ENCODE measurements around the gene VASN. TPM values are rescaled to one million over a fixed set of nuclear protein-coding genes. Genes with fewer than 3 reads are reported as not detected.
A peak's percentile ranks its signal among the peaks of the same experiment; 100 is the strongest.

VASN gene
- total RNA-seq, 6 experiments from 2014 or later, result 92.0 to 131 (median 103) TPM

- peaks cover 7% of the 10 kb centered on the region for H3K27me3 Mint-ChIP-seq (ENCODE audit: insufficient read depth)
- H3K36me3 Mint-ChIP-seq (ENCODE audit: low read depth), result no peaks in the 10 kb centered on the region; the same call in 1 of the 2 replicates
- peak overlapping the region; percentile 60 for H3K4me3 Mint-ChIP-seq
- no peak for DNase-seq
- TF ChIP-seq CTCF (IDR thresholded peaks at IDR 0.05), result peak; percentile 53
- peak overlapping the region; percentile 98 for H3K27ac Mint-ChIP-seq
- no peaks in the 10 kb centered on the region for H3K9me3 Mint-ChIP-seq
- H3K4me1 Mint-ChIP-seq (ENCODE audit: low read depth), result peaks cover 49% of the 10 kb centered on the region
Measured at GRCh38 chr16:4377573-4378154, 6.0 kb downstream of the VASN start.

GRCh38 chr16:4378161-4378666 is 6.6 kb downstream of the VASN start:
- H3K4me1 Mint-ChIP-seq (ENCODE audit: low read depth), result peaks cover 53% of the 10 kb centered on the region
- peak overlapping the region; percentile 60 for H3K4me3 Mint-ChIP-seq

GRCh38 chr16:4378999-4379690 is 7.5 kb downstream of the VASN start:
- no peaks in the 10 kb centered on the region for H3K9me3 Mint-ChIP-seq
- peak overlapping the region; percentile 98; the same call in 1 of the 2 replicates for H3K27ac Mint-ChIP-seq
- peaks cover 9% of the 10 kb centered on the region for H3K27me3 Mint-ChIP-seq (ENCODE audit: insufficient read depth)
- no peak for DNase-seq
- H3K4me3 Mint-ChIP-seq, result no peak overlapping the region
- H3K4me1 Mint-ChIP-seq (ENCODE audit: low read depth), result peaks cover 60% of the 10 kb centered on the region
- H3K36me3 Mint-ChIP-seq (ENCODE audit: low read depth), result no peaks in the 10 kb centered on the region; the same call in 1 of the 2 replicates
- TF ChIP-seq CTCF (IDR thresholded peaks at IDR 0.05), result no peak

More at GRCh38 chr16:4378161-4378666, 6.6 kb downstream of the VASN start:
- TF ChIP-seq CTCF (IDR thresholded peaks at IDR 0.05), result no peak
- DNase-seq, result no peak
- peak overlapping the region; percentile 98 for H3K27ac Mint-ChIP-seq
- peaks cover 6% of the 10 kb centered on the region for H3K27me3 Mint-ChIP-seq (ENCODE audit: insufficient read depth)
- H3K9me3 Mint-ChIP-seq, result no peaks in the 10 kb centered on the region
- no peaks in the 10 kb centered on the region; the same call in 1 of the 2 replicates for H3K36me3 Mint-ChIP-seq (ENCODE audit: low read depth)

- H3K4me3 Mint-ChIP-seq, result no peak overlapping the region
- DNase-seq, result no peak
- peaks cover 63% of the 10 kb centered on the region for H3K4me1 Mint-ChIP-seq (ENCODE audit: low read depth)
- H3K9me3 Mint-ChIP-seq, result no peaks in the 10 kb centered on the region
- H3K27me3 Mint-ChIP-seq (ENCODE audit: insufficient read depth), result peaks cover 19% of the 10 kb centered on the region
- peak overlapping the region; percentile 33; the same call in 1 of the 2 replicates for H3K27ac Mint-ChIP-seq
- no peak for TF ChIP-seq CTCF (IDR thresholded peaks at IDR 0.05)
- no peaks in the 10 kb centered on the region; the same call in 1 of the 2 replicates for H3K36me3 Mint-ChIP-seq (ENCODE audit: low read depth)
Measured at GRCh38 chr16:4380119-4381063, 8.7 kb downstream of the VASN start.
